Esophagus squamous epithelium (tissue), 4 donors: ENCODE results near the gene CPNE1.

Experiments used
- CTCF ChIP-seq, 6 experiments: fragments of 450-650 bp in 4 of 6; fragments of 200-600 bp in 2 of 6; sonication (generic) in 2 of 6; IDR thresholded peaks; one replicate each; pipeline ENCODE4 v1.5.1; 2016 to 2019; ENCODE audit warnings: antibody characterized with exemption in 6 of 6, mild to moderate bottlenecking in 4 of 6, moderate library complexity in 4 of 6
- POLR2A ChIP-seq, 4 donors: fragments of 450-650 bp; IDR thresholded peaks; one replicate each; pipeline ENCODE4 v1.6.1; 2017; ENCODE audit warnings: antibody characterized with exemption in 4 of 4, mild to moderate bottlenecking in 4 of 4, moderate library complexity in 3 of 4

GRCh38 chr20:35620818-35621559 is 43.7 kb downstream of the CPNE1 start:
- TF ChIP-seq POLR2A (IDR thresholded peaks at IDR 0.05) (no peak), CTCF (IDR thresholded peaks at IDR 0.05) (no peak)
